ENCODE results near the gene GSTO2.

The GSTO2 gene

GRCh38 chr10:104309980-104310978, 41.3 kb downstream of the GSTO2 start:
- no peak for DNase-seq

- no peak for DNase-seq
Observed at GRCh38 chr10:104311184-104311720, 42.3 kb downstream of the GSTO2 start.

- no peak for DNase-seq
Observed at GRCh38 chr10:104314591-104315485, 45.9 kb downstream of the GSTO2 start.

GRCh38 chr10:104315486-104315921, 46.5 kb downstream of the GSTO2 start:
- no peak for DNase-seq

- no peak for DNase-seq
Observed at GRCh38 chr10:104316321-104317099, 47.5 kb downstream of the GSTO2 start.

- no peak for DNase-seq
Observed at GRCh38 chr10:104317269-104317710, 48.3 kb downstream of the GSTO2 start.

GRCh38 chr10:104317726-104318299, 48.8 kb downstream of the GSTO2 start:
- DNase-seq: no peak

GRCh38 chr10:104318326-104318725, 49.3 kb downstream of the GSTO2 start:
- DNase-seq: no peak

- no peak for DNase-seq
Observed at GRCh38 chr10:104318810-104319741, 50.1 kb downstream of the GSTO2 start.

GRCh38 chr10:104321226-104321625, 52.2 kb downstream of the GSTO2 start:
- DNase-seq: no peak

GRCh38 chr10:104321725-104322415, 52.9 kb downstream of the GSTO2 start:
- no peak for DNase-seq

- peak; percentile 56 for DNase-seq
Observed at GRCh38 chr10:104322416-104322782, 53.4 kb downstream of the GSTO2 start.

GRCh38 chr10:104323085-104323484, 54.1 kb downstream of the GSTO2 start:
- no peak for DNase-seq

- peak; percentile 45 for DNase-seq
Observed at GRCh38 chr10:104323760-104324201, 54.8 kb downstream of the GSTO2 start.

GRCh38 chr10:104324221-104324686, 55.3 kb downstream of the GSTO2 start:
- peak; percentile 85 for DNase-seq

- no peak for DNase-seq
Observed at GRCh38 chr10:104324931-104325330, 55.9 kb downstream of the GSTO2 start.

GRCh38 chr10:104325436-104326435, 56.8 kb downstream of the GSTO2 start:
- peak; percentile 45 for DNase-seq

- no peak for DNase-seq
Observed at GRCh38 chr10:104326991-104327610, 58.1 kb downstream of the GSTO2 start.

All from suppressor macrophage treated with lipopolysaccharide for 4 hours (primary cell).